Esophagus squamous epithelium (tissue), 4 donors: ENCODE results near the gene ZC2HC1B.

Experiments
- CTCF ChIP-seq, 6 experiments: fragments of 450-650 bp in 4 of 6; fragments of 200-600 bp in 2 of 6; sonication (generic) in 2 of 6; IDR thresholded peaks; one replicate each; pipeline ENCODE4 v1.5.1; 2016 to 2019; ENCODE audit warnings: antibody characterized with exemption in 6 of 6, mild to moderate bottlenecking in 4 of 6, moderate library complexity in 4 of 6
- POLR2A ChIP-seq, 4 donors: fragments of 450-650 bp; IDR thresholded peaks; one replicate each; pipeline ENCODE4 v1.6.1; 2017; ENCODE audit warnings: antibody characterized with exemption in 4 of 4, mild to moderate bottlenecking in 4 of 4, moderate library complexity in 3 of 4

GRCh38 chr6:143936778-143937667, 72.7 kb downstream of the ZC2HC1B start:
- no peak for TF ChIP-seq CTCF (IDR thresholded peaks at IDR 0.05)
- no peak for TF ChIP-seq POLR2A (IDR thresholded peaks at IDR 0.05)
